8988T (cell line): ENCODE data around the gene CCDC71L.
"Not testable (repeated sequence)": the region's sequence is repeated elsewhere in the genome, so short reads cannot be mapped to it uniquely, and the experiment has no call there.

ENCODE experiments used
- DNase-seq: peaks from one replicate; pipeline ENCODE4 v3.0.0; 2011

CCDC71L gene

DNA sequence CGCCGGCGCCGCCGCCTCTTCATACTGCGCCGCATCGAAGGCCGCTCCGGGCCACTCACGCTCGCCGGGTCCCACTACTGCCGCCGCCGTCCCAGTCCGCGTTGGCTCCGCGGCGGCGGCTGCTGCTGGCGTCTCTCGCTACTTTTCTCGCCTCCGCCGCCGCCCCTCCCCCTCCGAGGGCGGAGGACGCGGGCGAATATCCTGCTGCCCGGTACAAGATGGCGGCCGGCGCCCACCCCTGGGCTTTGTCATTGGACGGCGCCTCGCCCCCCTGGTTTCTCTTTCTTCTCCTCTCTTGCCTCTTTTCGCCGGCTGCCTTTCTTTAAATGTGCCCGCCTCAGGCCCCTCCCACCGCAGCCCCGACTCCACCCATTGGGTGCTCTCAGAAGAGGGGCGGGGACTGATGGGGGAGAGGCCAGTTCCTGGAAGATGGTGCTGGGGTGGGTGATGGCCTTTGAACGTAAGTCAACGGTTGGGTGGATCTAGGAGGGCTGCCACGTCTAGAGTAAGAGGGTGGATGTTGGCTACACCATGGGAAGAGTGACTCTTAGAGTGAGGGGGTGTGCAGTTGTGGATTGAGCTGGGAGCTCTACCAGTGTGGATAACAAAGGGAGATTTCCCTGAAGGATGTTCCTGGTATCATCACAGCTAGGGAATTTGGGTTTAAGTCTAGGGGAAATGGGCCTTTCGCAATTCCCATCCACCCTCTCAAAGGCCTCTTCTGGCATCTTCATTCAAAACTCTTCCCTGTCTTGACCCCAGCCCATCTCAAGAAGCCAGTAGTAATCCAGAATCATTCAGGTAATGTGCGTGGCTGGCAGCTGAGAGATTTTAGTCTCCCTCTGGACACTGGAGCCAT is at the start of gene CCDC71L:
CCDC71L (minus strand) TSS at position 297 of the 859 bp plus-strand sequence; CDS start at position 35, 262 bp downstream.
- peak; percentile 75 for DNase-seq

DNA sequence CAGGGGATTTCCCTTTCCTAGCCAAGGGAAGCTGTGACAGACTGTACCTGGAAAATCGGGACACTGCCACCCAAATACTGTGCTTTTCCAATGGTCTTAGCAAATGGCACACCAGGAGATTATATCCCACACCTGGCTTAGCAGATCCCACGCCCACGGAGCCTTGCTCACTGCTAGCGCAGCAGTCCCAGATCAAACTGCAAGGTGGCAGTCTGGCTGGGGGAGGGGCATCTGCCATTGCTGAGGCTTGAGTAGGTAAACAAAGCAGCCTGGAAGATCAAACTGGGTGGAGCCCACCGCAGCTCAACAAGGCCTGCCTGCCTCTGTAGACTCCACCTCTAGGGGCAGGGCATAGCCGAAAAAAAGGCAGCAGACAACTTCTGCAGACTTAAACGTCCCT is 48.6 kb upstream of the CCDC71L start:
- DNase-seq = not testable (repeated sequence)

DNA sequence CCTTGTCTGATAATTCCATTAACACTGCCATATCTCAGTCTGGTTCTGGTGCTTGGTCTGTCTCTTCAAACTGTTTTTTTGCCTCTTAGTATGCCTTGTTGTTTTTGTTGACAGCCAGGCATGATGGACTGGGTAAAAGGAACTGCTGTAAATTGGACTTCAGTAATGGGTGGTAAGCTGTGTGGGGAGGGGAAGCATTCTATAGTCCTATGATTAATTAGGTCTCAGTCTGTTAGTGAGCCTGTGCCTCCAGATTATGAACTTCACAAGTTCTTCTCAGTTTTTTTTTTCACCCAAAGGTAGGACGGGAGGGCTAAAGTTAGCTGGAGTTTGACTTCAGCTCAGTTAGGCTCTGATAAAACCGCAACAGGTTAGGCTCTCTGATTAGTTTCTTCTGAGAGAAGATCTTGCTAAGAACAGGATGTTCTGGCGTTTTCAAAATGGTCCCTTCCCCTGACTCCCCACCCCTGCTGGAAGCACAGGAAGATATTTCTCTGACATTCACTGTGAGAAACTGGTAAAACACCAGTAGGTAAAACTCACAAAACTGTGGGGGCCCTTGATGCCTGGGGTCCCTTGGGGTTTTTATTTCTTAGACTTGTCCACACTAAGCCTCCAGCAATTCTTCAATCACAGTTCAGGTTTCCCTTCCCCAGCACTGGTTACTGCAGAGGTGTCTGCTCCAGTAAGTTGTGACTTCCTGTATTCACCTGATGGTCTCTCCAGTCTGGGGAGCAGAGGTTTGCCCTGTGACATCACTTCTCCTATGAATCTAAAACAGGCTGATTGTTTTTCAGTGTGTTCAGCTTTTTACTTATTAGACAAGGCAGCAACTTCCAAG is 43.3 kb upstream of the CCDC71L start:
- DNase-seq = no peak

- no peak for DNase-seq
Measured at GRCh38 chr7:106693677-106694353, 32.9 kb upstream of the CCDC71L start.

- no peak for DNase-seq
Measured at GRCh38 chr7:106692450-106693051, 31.6 kb upstream of the CCDC71L start.

DNA sequence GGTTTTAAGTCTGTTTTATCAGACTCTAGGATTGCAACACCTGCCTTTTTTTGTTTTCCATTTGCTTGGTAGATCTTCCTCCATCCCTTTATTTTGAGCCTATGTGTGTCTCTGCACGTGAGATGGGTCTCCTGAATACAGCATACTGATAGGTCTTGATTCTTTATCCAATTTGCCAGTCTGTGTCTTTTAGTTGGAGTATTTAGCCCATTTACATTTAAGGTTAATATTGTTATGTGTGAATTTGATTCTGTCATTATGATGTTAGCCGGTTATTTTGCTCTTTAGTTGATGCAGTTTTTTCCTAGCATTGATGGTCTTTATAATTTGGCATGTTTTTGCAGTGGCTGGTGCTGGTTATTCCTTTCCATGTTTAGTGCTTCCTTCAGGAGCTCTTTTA is 27.2 kb upstream of the CCDC71L start:
- not testable (repeated sequence) for DNase-seq

DNA sequence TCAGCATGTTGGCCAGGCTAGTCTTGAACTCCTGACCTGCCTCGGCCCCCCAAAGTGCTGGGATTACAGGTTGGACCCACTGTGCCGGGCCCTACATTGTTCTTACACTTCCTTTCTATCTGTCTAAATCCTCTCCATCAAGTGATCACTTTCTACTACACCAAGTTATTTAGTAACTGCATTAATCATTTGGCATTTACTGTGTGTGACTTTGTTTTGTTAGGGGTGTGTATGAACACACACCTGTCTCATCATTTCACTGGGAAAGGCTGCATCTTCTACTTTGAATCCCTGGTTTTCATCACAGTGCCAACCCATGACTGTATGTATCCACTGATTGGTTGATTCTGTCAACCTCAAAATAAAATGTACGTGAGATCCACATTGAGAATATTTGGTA is 23.0 kb upstream of the CCDC71L start:
- DNase-seq = no peak

DNA sequence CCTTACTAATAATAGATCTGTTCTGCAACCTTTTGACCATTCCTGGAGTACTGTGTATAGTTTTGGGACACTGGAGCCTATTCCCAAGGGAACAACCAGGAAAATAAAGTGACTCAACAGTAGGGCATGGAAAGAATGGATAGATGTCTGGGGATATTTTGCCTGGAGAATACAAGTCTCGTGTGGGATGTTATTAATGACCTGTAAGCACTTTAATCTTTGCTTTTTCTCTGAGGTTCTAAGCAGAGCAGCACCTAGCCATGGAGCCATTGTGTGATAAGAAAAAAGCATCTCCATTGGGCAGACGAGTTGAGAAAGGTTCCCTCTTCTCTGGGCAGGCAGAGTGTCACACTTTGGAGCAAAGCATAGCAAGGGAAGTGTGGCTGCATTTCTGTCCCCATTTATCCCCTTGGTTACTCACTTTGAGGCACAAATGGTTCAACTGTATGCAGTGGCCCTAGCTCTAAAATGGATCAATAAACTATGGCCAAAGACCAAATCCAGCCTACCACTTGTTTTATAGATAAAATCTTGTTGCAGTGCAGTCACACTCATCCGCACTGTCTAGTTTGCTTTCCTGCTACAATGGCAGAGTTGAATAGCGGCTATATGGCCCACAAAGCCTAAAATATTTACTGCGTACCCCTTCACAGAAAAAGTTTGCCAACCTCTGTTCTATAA is 21.0 kb upstream of the CCDC71L start:
- DNase-seq = no peak

DNA sequence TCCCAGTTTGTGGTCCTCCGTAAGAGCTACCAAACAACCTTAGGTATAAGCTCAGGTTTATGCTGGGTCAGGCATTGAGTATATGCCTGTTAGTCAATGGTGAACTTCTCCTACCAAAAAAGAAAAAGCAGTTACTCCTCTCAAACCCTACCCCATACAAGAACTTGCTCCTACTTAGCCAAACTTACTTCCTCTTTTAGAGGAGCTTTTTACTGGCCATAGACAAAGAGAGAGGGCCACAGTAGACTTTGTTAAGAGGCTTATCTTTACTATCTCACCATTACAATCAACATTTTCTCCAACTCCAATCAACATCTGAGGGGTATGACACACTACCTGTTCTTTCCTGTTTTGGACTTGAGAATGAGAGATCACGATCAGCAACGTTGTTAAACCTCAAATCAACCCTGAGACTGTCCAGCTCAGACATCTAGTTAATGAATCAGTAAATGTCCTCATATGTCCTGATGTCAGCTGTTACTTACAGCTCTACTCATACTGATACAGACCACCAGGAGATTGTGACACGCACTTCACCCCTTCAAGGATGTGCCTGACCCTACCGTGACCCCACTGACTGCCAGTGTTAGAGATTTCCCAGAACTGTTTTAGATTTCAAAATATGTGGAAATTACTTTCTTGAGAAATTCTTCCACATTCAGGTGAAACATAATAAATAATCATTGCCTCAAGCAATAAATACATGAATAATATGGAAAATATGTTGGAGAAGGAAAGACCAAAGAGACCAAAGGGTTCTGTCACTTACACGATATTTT is 18.4 kb upstream of the CCDC71L start:
- no peak for DNase-seq

DNA sequence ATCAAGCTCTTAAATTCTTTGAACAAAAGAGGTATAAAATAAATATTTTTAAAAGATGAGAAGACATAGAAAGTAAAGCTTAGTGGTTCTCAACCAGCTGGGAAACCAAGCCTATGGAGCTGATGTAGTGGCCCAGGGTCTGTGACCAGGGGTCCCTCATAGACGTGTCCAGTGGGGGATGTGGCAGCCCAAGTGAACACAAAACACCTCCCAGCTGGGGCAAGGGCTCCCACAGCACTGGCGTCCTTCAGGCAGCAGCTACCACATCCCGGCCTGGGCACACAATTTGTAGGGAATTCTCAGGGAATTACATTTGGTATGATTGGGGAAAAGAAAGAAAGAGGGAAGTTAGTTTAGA is 17.8 kb upstream of the CCDC71L start:
- no peak for DNase-seq

- not testable (repeated sequence) for DNase-seq
Measured at GRCh38 chr7:106676506-106676905, 15.5 kb upstream of the CCDC71L start.

GRCh38 chr7:106673688-106674087 is 12.7 kb upstream of the CCDC71L start:
- DNase-seq = not testable (repeated sequence)

- not testable (repeated sequence) for DNase-seq
Measured at GRCh38 chr7:106671930-106672329, 11.0 kb upstream of the CCDC71L start.

DNA sequence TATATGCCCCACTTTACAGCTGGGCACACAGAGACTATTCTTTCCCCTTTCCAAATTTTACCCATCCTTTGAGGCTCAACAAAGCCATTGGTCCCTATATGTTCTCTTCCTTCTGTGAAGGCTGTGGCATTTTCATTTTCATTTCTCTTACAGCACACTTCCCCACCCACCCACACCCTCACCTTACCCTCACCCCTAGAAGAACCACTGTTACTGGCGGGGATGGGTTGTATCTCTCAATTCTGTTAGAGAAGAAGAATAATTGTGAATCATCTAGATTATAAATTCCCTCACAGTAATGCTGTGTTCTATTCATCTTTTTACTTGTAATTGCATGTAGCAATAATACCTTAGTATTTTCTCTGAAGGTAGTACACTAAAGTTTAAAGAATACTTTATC is 10.2 kb upstream of the CCDC71L start:
- no peak for DNase-seq

- DNase-seq = no peak
Measured at GRCh38 chr7:106668861-106669524, 8.0 kb upstream of the CCDC71L start.

- DNase-seq = no peak
Measured at GRCh38 chr7:106666353-106666752, 5.4 kb upstream of the CCDC71L start.

DNA sequence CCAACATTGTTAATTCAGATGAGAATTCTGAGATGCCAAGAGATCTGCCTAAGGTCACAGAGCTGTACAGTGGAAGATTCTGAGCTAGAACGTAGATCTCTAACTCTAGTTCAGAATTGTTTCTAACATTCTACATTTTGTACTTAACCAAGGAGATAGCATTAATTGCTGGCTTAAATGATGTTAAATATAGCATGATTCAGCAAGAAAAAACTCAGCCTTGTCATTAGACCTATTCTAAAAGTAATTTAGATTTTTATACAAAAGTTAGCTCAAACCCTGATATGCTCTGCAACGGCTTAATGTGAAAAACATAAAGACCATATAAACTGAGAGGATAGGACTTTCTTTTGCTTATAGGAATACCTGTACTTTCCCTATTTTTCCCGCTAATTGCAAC is 3.4 kb upstream of the CCDC71L start:
- DNase-seq = no peak

- peak; percentile 71 for DNase-seq
Measured at GRCh38 chr7:106659963-106660861, 746 bp downstream of the CCDC71L start.

GRCh38 chr7:106659166-106659962 is 1.6 kb downstream of the CCDC71L start:
- no peak for DNase-seq
